WTC11 (cell line): ENCODE results near the gene ABCC9. TPM values are rescaled to one million over a fixed set of nuclear protein-coding genes. Genes with fewer than 3 reads are reported as not detected.

Source experiments
- ATAC-seq: fragments of 200-7000 bp; cut with Tn5 transposase; 2 replicates; pipeline ENCODE4 v1.10.0; 2021; ENCODE audit warnings: mild to moderate bottlenecking, moderate library complexity
- CTCF ChIA-PET: fragments of 300-600 bp; sonication (Branson Sonifier 250); formaldehyde crosslinking; loops from one replicate; lab custom pipeline; 2021; ENCODE audit warnings: antibody characterized with exemption; lab: Charles Lee
- POLR2A ChIA-PET: fragments of 350-600 bp; sonication (Branson Sonifier 250); formaldehyde crosslinking; loops from one replicate; lab custom pipeline; 2021; ENCODE audit warnings: antibody characterized with exemption; lab: Charles Lee
- DNase-seq: peaks from one replicate; pipeline ENCODE4 v3.0.0; 2021; ENCODE audit warnings: low spot score
- H3K27ac Mint-ChIP-seq: 2 replicates; pipeline ENCODE4 v1.8.0; 2021; ENCODE audit warnings: mixed read lengths
- H3K27me3 Mint-ChIP-seq: 2 replicates; pipeline ENCODE4 v1.8.0; 2021; ENCODE audit warnings: low read depth, mild to moderate bottlenecking, moderate library complexity, mixed read lengths
- H3K36me3 Mint-ChIP-seq: 2 replicates; pipeline ENCODE4 v1.8.0; 2021; ENCODE audit warnings: mixed read lengths
- H3K4me1 Mint-ChIP-seq: 2 replicates; pipeline ENCODE4 v1.8.0; 2022; ENCODE audit warnings: mixed read lengths
- H3K4me3 Mint-ChIP-seq: 2 replicates; pipeline ENCODE4 v1.8.0; 2021; ENCODE audit warnings: mild to moderate bottlenecking, moderate library complexity, mixed read lengths
- H3K9me3 Mint-ChIP-seq: 2 replicates; pipeline ENCODE4 v1.8.0; 2021; ENCODE audit warnings: mixed read lengths
- ATF2 ChIP-seq: sonication (generic); formaldehyde crosslinking; IDR thresholded peaks from 2 replicates; pipeline ENCODE4 v1.8.1; 2022; ENCODE audit warnings: low read depth, missing genetic modification reagents, borderline replicate concordance
- ATF3 ChIP-seq: sonication (generic); formaldehyde crosslinking; conservative IDR thresholded peaks from 2 replicates; pipeline ENCODE4 v1.8.1; 2022; ENCODE audit warnings: mild to moderate bottlenecking, missing genetic modification reagents
- ATF6 ChIP-seq: sonication (generic); formaldehyde crosslinking; IDR thresholded peaks from 2 replicates; pipeline ENCODE4 v1.8.1; 2023; ENCODE audit warnings: mild to moderate bottlenecking, missing genetic modification reagents
- CDX4 ChIP-seq: fragments of 250-450 bp; sonication (Bioruptor Pico); IDR thresholded peaks from 2 replicates; pipeline ENCODE4 v1.9.0; 2021; ENCODE audit warnings: moderate library complexity, mild to moderate bottlenecking, inconsistent platforms, borderline replicate concordance
- CTCF ChIP-seq: fragments of 200-600 bp; IDR thresholded peaks from 2 replicates; pipeline ENCODE4 v1.8.0; 2022; ENCODE audit warnings: antibody characterized with exemption
- ELF4 ChIP-seq: sonication (generic); formaldehyde crosslinking; IDR thresholded peaks from 2 replicates; pipeline ENCODE4 v1.8.1; 2022; ENCODE audit warnings: low read depth, mild to moderate bottlenecking, moderate library complexity, missing genetic modification reagents
- ERG ChIP-seq: fragments of 250-450 bp; sonication (Bioruptor Pico); IDR thresholded peaks from 2 replicates; pipeline ENCODE4 v1.8.0; 2021; ENCODE audit warnings: mild to moderate bottlenecking
- MXD4 ChIP-seq: fragments of 250-450 bp; sonication (Bioruptor Pico); IDR thresholded peaks from 2 replicates; pipeline ENCODE4 v1.8.0; 2021; ENCODE audit warnings: mild to moderate bottlenecking, moderate library complexity, borderline replicate concordance
- PRRX2 ChIP-seq: fragments of 250-450 bp; sonication (Bioruptor Pico); IDR thresholded peaks from 2 replicates; pipeline ENCODE4 v1.8.0; 2021; ENCODE audit warnings: mild to moderate bottlenecking
- TEAD1 ChIP-seq: sonication (generic); formaldehyde crosslinking; IDR thresholded peaks from 2 replicates; pipeline ENCODE4 v1.8.0; 2022; ENCODE audit warnings: mild to moderate bottlenecking, missing genetic modification reagents
- USF2 ChIP-seq: sonication (generic); formaldehyde crosslinking; IDR thresholded peaks from 2 replicates; pipeline ENCODE4 v1.8.1; 2023; ENCODE audit warnings: mild to moderate bottlenecking, missing genetic modification reagents, moderate library complexity
- ZBTB43 ChIP-seq: sonication (generic); formaldehyde crosslinking; IDR thresholded peaks from 2 replicates; pipeline ENCODE4 v1.8.1; 2023; ENCODE audit warnings: mild to moderate bottlenecking, missing genetic modification reagents
- ZNF281 ChIP-seq: sonication (generic); formaldehyde crosslinking; IDR thresholded peaks from 2 replicates; pipeline ENCODE4 v1.8.0; 2023; ENCODE audit warnings: mild to moderate bottlenecking, missing genetic modification reagents
- ZNF423 ChIP-seq: fragments of 250-450 bp; sonication (Bioruptor Pico); IDR thresholded peaks from 2 replicates; pipeline ENCODE4 v2.1.2; 2022; ENCODE audit warnings: mild to moderate bottlenecking, moderate library complexity
- ZNF671 ChIP-seq: fragments of 250-450 bp; sonication (Bioruptor Pico); IDR thresholded peaks from 2 replicates; pipeline ENCODE4 v1.8.0; 2021; ENCODE audit warnings: mild to moderate bottlenecking
- ZSCAN18 ChIP-seq: fragments of 250-450 bp; sonication (Bioruptor Pico); IDR thresholded peaks from 2 replicates; pipeline ENCODE4 v2.1.2; 2022; ENCODE audit warnings: mild to moderate bottlenecking, moderate library complexity
- total RNA-seq: library from RNA; stranded (reverse); gene quantifications from 3 replicates; pipeline ENCODE4 v1.2.3, GENCODE V29; 2021

ABCC9 gene
- total RNA-seq, 1 experiment from 2014 or later: 0.04 TPM

GRCh38 chr12:21945002-21945401 lies 3.8 kb upstream of the ABCC9 start:
- H3K4me3 Mint-ChIP-seq: no peak overlapping the region
- CTCF ChIA-PET: no interaction called here
- no peak overlapping the region for H3K27ac Mint-ChIP-seq
- peaks cover 6% of the 10 kb centered on the region for H3K4me1 Mint-ChIP-seq
- peaks cover 3% of the 10 kb centered on the region for H3K9me3 Mint-ChIP-seq
- ATAC-seq (no peak), DNase-seq (no peak)
- H3K27me3 Mint-ChIP-seq: peaks cover 41% of the 10 kb centered on the region
- no peaks in the 10 kb centered on the region for H3K36me3 Mint-ChIP-seq
- POLR2A ChIA-PET: no interaction called here
- TF ChIP-seq CDX4 (CRISPR knock-in tag) (no peak), ERG (CRISPR knock-in tag) (no peak), USF2 (no peak), ATF6 (CRISPR knock-in tag) (no peak), MXD4 (CRISPR knock-in tag) (no peak), PRRX2 (CRISPR knock-in tag) (no peak), ZNF423 (CRISPR knock-in tag) (no peak), ZNF281 (CRISPR knock-in tag) (no peak), CTCF (no peak), ZBTB43 (CRISPR knock-in tag) (no peak)
- TF ChIP-seq, all 79 proteins: peak for 0

GRCh38 chr12:21942377-21942703 lies 1.1 kb upstream of the ABCC9 start:
- H3K9me3 Mint-ChIP-seq: no peaks in the 10 kb centered on the region
- H3K4me3 Mint-ChIP-seq: peak overlapping the region; percentile 88
- H3K27me3 Mint-ChIP-seq: peaks cover 52% of the 10 kb centered on the region
- no peak overlapping the region for H3K27ac Mint-ChIP-seq
- H3K4me1 Mint-ChIP-seq: peaks cover 15% of the 10 kb centered on the region
- POLR2A ChIA-PET: no interaction called here
- no peak for DNase-seq
- CTCF ChIA-PET: interaction anchor here (0.7 to 1.1 kb wide), 2 partner anchors 9 to 244 kb away, joined by 3 read pairs; no protein-coding TSS in a partner anchor
- no peaks in the 10 kb centered on the region for H3K36me3 Mint-ChIP-seq
- peak; percentile 37; the same call in 1 of the 2 replicates for ATAC-seq
- no peak for TF ChIP-seq ATF2 (CRISPR knock-in tag)
- no peak for TF ChIP-seq ELF4 (CRISPR knock-in tag)
- TF ChIP-seq ZSCAN18: no peak
- TF ChIP-seq ATF3 (CRISPR knock-in tag): no peak
- no peak for TF ChIP-seq ZNF671 (CRISPR knock-in tag)
- no peak for TF ChIP-seq ZNF281 (CRISPR knock-in tag)
- no peak for TF ChIP-seq TEAD1
